Measurements from ENCODE around the gene RAD51D.

RAD51D gene

GRCh38 chr17:35147375-35147905, 27.8 kb upstream of the RAD51D start, which contains the start of gene UNC45B:
Gene UNC45B, plus strand, starts transcription at chr17:35147817. Its CDS starts 447 bp downstream, at chr17:35148264.
- no peaks in the 10 kb centered on the region for H3K36me3 ChIP-seq (replicated peaks)
- no peaks in the 10 kb centered on the region for H3K27me3 ChIP-seq (replicated peaks)
- TF ChIP-seq CTCF (IDR thresholded peaks at IDR 0.05; ENCODE audit: low read depth, low read length, missing control alignments) = no peak
- no peak for DNase-seq
- in situ Hi-C loops (cut with HindIII; ENCODE audit: low pct_ligation_motif_present, low sequenced_read_pairs) = no loop called here
- no peak within 1 kb of the TSS for H3K27ac ChIP-seq
- H3K4me3 ChIP-seq (ENCODE audit: low read depth, low read length) = no peak within 1 kb of the TSS

DNA sequence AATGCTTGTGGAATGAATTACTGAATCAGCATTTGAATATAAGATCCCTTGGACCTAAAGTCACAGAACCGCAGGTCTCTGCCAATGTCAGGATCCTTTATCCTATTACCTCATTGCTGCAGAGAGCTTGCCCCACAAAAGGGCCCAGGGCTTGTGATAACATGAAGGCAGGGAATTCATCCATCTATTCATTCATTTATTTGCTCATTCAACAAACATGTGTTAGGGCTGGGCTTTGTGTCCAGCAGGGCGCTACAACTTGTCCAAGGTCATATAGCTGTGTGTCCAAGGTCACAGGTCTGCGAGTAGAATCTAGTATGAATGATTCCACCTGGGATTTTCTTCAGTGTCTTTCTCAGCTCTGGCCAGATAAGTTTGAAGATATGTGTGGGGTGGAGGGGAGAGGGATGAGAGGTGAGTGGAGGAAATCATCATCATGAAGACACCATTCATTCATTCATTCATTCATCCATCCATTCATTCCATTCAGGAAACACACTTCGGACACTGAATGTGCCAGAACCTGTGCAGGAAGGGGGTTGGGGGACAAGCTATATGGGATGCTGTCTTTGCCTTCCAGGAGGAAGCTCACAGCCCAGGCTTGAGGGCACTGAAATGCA, 26.7 kb upstream of the RAD51D start:
- Histone ChIP-seq H3K36me3 (replicated peaks) (no peaks in the 10 kb centered on the region), H3K27me3 (replicated peaks) (no peaks in the 10 kb centered on the region), H3K4me3 (ENCODE audit: low read depth, low read length) (no peak overlapping the region), H3K27ac (no peak overlapping the region)
- no peak for TF ChIP-seq CTCF (IDR thresholded peaks at IDR 0.05; ENCODE audit: low read depth, low read length, missing control alignments)
- in situ Hi-C loops (cut with HindIII; ENCODE audit: low pct_ligation_motif_present, low sequenced_read_pairs) = no loop called here
- no peak for DNase-seq

DNA sequence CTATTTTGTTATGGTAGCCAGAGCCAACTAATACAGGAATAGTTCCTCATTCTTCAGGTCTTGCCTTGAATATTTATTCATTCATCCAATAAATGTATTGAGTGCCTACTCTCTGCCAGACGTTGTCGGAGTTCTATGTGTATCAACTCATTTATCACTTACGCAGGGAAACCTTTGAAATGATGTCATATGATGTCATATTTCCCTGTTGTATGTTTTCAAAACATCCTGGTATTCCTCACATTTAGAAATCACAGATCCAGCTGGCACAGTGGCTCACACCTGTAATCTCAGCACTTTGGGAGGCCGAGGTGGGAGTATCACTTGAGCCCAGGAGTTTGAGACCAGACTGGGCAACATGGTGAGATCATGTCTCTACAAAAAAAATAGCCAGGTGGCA, 25.2 kb upstream of the RAD51D start:
- Histone ChIP-seq H3K36me3 (replicated peaks) (no peaks in the 10 kb centered on the region), H3K4me3 (ENCODE audit: low read depth, low read length) (no peak overlapping the region), H3K27me3 (replicated peaks) (no peaks in the 10 kb centered on the region), H3K27ac (no peak overlapping the region)
- TF ChIP-seq CTCF (IDR thresholded peaks at IDR 0.05; ENCODE audit: low read depth, low read length, missing control alignments) = no peak
- in situ Hi-C loops (cut with HindIII; ENCODE audit: low pct_ligation_motif_present, low sequenced_read_pairs) = no loop called here
- no peak for DNase-seq

- in situ Hi-C loops (cut with HindIII; ENCODE audit: low pct_ligation_motif_present, low sequenced_read_pairs) = no loop called here
- peaks cover 11% of the 10 kb centered on the region for H3K36me3 ChIP-seq (replicated peaks)
- H3K27me3 ChIP-seq (replicated peaks) = no peaks in the 10 kb centered on the region
- no peak for TF ChIP-seq CTCF (IDR thresholded peaks at IDR 0.05; ENCODE audit: low read depth, low read length, missing control alignments)
- H3K4me3 ChIP-seq (ENCODE audit: low read depth, low read length) = no peak overlapping the region
- DNase-seq = no peak
- no peak overlapping the region for H3K27ac ChIP-seq
Observed at GRCh38 chr17:35142467-35142796, 22.8 kb upstream of the RAD51D start.

DNA sequence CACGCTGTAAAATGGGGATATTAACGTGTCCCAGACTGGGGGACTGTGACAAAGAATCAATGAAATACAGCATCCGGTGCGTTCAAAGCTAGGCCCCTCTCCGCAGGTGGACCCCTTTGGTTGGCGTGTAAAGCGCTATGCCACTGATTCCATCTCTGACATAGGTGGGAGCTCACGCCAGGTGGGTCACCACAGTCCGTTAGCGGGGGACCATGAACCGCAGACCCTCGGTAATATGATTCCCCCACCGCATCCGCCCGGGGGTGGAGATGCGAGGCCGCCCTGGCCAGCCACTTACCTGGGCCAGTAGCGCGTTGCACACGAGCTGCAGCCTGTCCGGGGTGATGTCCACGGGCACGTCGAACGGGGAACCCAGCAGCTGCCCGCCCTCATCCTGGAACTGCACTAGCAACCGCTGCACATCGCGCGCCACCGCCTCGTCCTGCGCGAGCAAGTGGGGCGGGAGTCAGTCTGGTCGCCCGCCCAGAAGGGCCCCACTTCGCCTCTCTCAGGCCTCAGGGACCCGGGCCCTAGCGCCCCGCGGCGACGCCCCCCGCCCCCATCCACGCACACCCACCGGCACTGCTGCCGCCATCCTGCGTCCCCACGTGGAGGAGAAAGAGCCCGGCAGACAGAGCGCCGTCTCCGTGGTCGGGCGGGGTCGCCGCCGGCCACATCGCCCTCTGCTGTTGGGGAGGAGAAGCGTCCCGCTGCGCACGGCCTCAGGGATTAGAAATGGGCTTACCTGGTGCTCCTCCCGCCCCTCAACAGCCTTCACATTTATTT, 22.2 kb upstream of the RAD51D start, which contains the start of gene NLE1:
Gene NLE1, minus strand, starts transcription at position 623 of the 786 bp plus-strand sequence. Its CDS starts 28 bp downstream, at position 595.
- Histone ChIP-seq H3K27me3 (replicated peaks) (no peaks in the 10 kb centered on the region), H3K36me3 (replicated peaks) (peaks cover 16% of the 10 kb centered on the region), H3K4me3 (ENCODE audit: low read depth, low read length) (peak within 1 kb of the TSS; percentile 99), H3K27ac (peak within 1 kb of the TSS; percentile 33)
- peak; percentile 95 for TF ChIP-seq CTCF (IDR thresholded peaks at IDR 0.05; ENCODE audit: low read depth, low read length, missing control alignments)
- peak; percentile 69 for DNase-seq
- in situ Hi-C loops (cut with HindIII; ENCODE audit: low pct_ligation_motif_present, low sequenced_read_pairs) = no loop called here
